Measurements from ENCODE around the gene LRIG2. TPM values are rescaled to one million over a fixed set of nuclear protein-coding genes. Genes with fewer than 3 reads are reported as not detected.

Gene LRIG2
- total and polyA plus RNA-seq, 2 donors (not counting 3 experiments of a cell fraction or from before 2014, with no cell fraction given) = 8.4 to 20.1 TPM

DNA sequence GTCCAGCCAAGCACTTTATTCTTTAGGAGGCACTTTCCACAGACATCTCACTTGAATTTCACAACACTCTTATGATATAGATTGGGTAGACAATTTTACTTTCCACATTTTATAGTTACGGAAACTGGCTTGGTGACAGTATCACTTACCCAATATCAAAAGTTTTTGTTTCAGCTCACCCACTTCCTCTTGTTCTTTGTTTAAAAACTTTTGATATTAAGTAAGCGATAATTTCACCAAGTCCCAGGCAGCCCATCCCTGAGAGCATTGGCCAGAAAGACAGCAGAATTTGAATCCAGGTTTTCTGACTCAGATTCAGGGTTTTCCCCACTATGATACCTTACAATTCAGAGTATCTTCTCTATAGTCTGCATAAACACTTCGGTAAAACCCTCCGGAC is 60.0 kb downstream of the LRIG2 start:
- Histone ChIP-seq H3K9ac (replicated peaks; ENCODE audit: extremely low read depth, insufficient read depth, low read length) (no peak overlapping the region), H3K27me3 (ENCODE audit: control insufficient read depth in 2 of 2, insufficient read depth in 2 of 2, low read length in 2 of 2) (no peaks in the 10 kb centered on the region), H3K9me3 (replicated peaks; ENCODE audit: control insufficient read depth, insufficient read depth, low read length) (no peaks in the 10 kb centered on the region), H3K4me2 (ENCODE audit: insufficient read depth, low read length) (no peak overlapping the region), H3K36me3 (ENCODE audit: control insufficient read depth in 2 of 2, extremely low read depth in 1 of 2, insufficient read depth in 2 of 2, low read length in 2 of 2) (no peaks in the 10 kb centered on the region), H3K4me3 (replicated peaks in 1 of 3; ENCODE audit: insufficient read depth in 1 of 3, low read depth in 1 of 3, low read length in 3 of 3) (no peak overlapping the region), H3K27ac (ENCODE audit: insufficient read depth, low read depth, low read length) (no peak overlapping the region), H3K79me2 (ENCODE audit: control insufficient read depth, insufficient read depth, low read length) (no peaks in the 10 kb centered on the region), H2AFZ (ENCODE audit: low read depth, low read length) (no peak overlapping the region), H4K20me1 (replicated peaks; ENCODE audit: control insufficient read depth, extremely low read depth, insufficient read depth, low read length) (no peaks in the 10 kb centered on the region), H3K9me1 (replicated peaks; ENCODE audit: control insufficient read depth, extremely low read depth, insufficient read depth, low read length) (no peaks in the 10 kb centered on the region), H3K4me1 (ENCODE audit: control insufficient read depth, extremely low read depth, insufficient read depth, low read length) (peaks cover 10% of the 10 kb centered on the region)
- dilution Hi-C loops (cut with MboI; ENCODE audit: extremely low pct_ligation_motif_present, low sequenced_read_pairs) (no loop called here), intact Hi-C loops (cut with micrococcal nuclease) (no loop called here)
- DNase-seq (ENCODE audit: low read depth, low spot score) (no peak), FAIRE-seq (no peak)
- POLR2A ChIA-PET = no interaction called here
- CTCF ChIA-PET = interaction anchor here (1.9 kb wide), 1 partner anchor 10 kb away, joined by 4 read pairs; no protein-coding TSS in a partner anchor
- no TSS peak for BruUV-seq (replicated peaks)
- TF ChIP-seq POLR2AphosphoS5 (IDR thresholded peaks at IDR 0.05; ENCODE audit: insufficient read depth, low read depth, low read length) = no peak
- no peak for TF ChIP-seq GATA2 (IDR thresholded peaks at IDR 0.05; ENCODE audit: insufficient read depth, insufficient read length, low read depth, low read length)
- TF ChIP-seq MYC (IDR thresholded peaks at IDR 0.05; ENCODE audit: low read depth, low read length) = no peak
- TF ChIP-seq, protein P1, sequence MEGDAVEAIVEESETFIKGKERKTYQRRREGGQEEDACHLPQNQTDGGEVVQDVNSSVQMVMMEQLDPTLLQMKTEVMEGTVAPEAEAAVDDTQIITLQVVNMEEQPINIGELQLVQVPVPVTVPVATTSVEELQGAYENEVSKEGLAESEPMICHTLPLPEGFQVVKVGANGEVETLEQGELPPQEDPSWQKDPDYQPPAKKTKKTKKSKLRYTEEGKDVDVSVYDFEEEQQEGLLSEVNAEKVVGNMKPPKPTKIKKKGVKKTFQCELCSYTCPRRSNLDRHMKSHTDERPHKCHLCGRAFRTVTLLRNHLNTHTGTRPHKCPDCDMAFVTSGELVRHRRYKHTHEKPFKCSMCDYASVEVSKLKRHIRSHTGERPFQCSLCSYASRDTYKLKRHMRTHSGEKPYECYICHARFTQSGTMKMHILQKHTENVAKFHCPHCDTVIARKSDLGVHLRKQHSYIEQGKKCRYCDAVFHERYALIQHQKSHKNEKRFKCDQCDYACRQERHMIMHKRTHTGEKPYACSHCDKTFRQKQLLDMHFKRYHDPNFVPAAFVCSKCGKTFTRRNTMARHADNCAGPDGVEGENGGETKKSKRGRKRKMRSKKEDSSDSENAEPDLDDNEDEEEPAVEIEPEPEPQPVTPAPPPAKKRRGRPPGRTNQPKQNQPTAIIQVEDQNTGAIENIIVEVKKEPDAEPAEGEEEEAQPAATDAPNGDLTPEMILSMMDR (IDR thresholded peaks at IDR 0.05; ENCODE audit: extremely low read depth in 1 of 2, insufficient read depth in 1 of 2, low read depth in 1 of 2, low read length in 2 of 2) = no peak
- TF ChIP-seq POLR2A (IDR thresholded peaks at IDR 0.05; ENCODE audit: low read depth, low read length) = no peak
- no peak for TF ChIP-seq FOS (IDR thresholded peaks at IDR 0.05; ENCODE audit: borderline replicate concordance, insufficient read depth, low read length)
- TF ChIP-seq, protein P2, sequence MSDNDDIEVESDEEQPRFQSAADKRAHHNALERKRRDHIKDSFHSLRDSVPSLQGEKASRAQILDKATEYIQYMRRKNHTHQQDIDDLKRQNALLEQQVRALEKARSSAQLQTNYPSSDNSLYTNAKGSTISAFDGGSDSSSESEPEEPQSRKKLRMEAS (IDR thresholded peaks at IDR 0.05; ENCODE audit: insufficient read depth, insufficient read length) = no peak
- no peak for TF ChIP-seq JUN (IDR thresholded peaks at IDR 0.05; ENCODE audit: borderline replicate concordance, insufficient read depth, insufficient read length, low read depth)
- no peak for TF ChIP-seq EZH2 (IDR thresholded peaks at IDR 0.05; ENCODE audit: borderline replicate concordance, low read depth, low read length, severe bottlenecking)
